T-helper 2 cell treated with Interferon-gamma antibody and Interleukin-4, amounts not matched to agents 5 μg/mL and 100 μg/mL, for 36 hours (primary cell): ENCODE measurements around the gene NIT1.
"Not testable (repeated sequence)": the region's sequence is repeated elsewhere in the genome, so short reads cannot be mapped to it uniquely, and the experiment has no call there.

Source experiments
- DNase-seq: peaks from one replicate; pipeline ENCODE4 v3.0.0; 2021; ENCODE audit warnings: low spot score
- H3K27ac Mint-ChIP-seq: one replicate; pipeline ENCODE4 v1.8.0; 2021; ENCODE audit warnings: mild to moderate bottlenecking, mixed read lengths
- H3K27me3 Mint-ChIP-seq: one replicate; pipeline ENCODE4 v1.8.0; 2021; ENCODE audit warnings: low read depth, mixed read lengths
- H3K36me3 Mint-ChIP-seq: one replicate; pipeline ENCODE4 v1.8.0; 2021; ENCODE audit warnings: low read depth, mixed read lengths
- H3K4me1 Mint-ChIP-seq: one replicate; pipeline ENCODE4 v1.8.0; 2021; ENCODE audit warnings: low read depth, mixed read lengths
- H3K4me3 Mint-ChIP-seq: one replicate; pipeline ENCODE4 v1.8.0; 2022; ENCODE audit warnings: mild to moderate bottlenecking, moderate library complexity, mixed read lengths
- H3K9me3 Mint-ChIP-seq: one replicate; pipeline ENCODE4 v1.8.0; 2021; ENCODE audit warnings: mixed read lengths

Gene NIT1

GRCh38 chr1:161115132-161115711, 2.7 kb upstream of the NIT1 start:
- H3K27me3 Mint-ChIP-seq = no peaks in the 10 kb centered on the region
- no peaks in the 10 kb centered on the region for H3K9me3 Mint-ChIP-seq

GRCh38 chr1:161115961-161116360, 1.9 kb upstream of the NIT1 start:
- not testable (repeated sequence) for H3K27me3 Mint-ChIP-seq, DNase-seq, H3K9me3 Mint-ChIP-seq
- Mint-ChIP-seq H3K27ac (peak overlapping the region; percentile 81), H3K36me3 (peaks cover 32% of the 10 kb centered on the region), H3K4me1 (peaks cover 65% of the 10 kb centered on the region), H3K4me3 (peak overlapping the region; percentile 95)

More at GRCh38 chr1:161115132-161115711, 2.7 kb upstream of the NIT1 start:
- Mint-ChIP-seq H3K36me3 (peaks cover 29% of the 10 kb centered on the region), H3K4me3 (peak overlapping the region; percentile 95), H3K4me1 (peaks cover 63% of the 10 kb centered on the region), H3K27ac (peak overlapping the region; percentile 81)
- peak; percentile 61 for DNase-seq

GRCh38 chr1:161119092-161119903, 1.4 kb downstream of the NIT1 start:
- peak; percentile 70 for DNase-seq
- H3K27me3 Mint-ChIP-seq = no peaks in the 10 kb centered on the region
- peak overlapping the region; percentile 95 for H3K27ac Mint-ChIP-seq
- H3K36me3 Mint-ChIP-seq = peaks cover 38% of the 10 kb centered on the region
- H3K4me1 Mint-ChIP-seq = peaks cover 37% of the 10 kb centered on the region
- H3K4me3 Mint-ChIP-seq = peak overlapping the region; percentile 95
- no peaks in the 10 kb centered on the region for H3K9me3 Mint-ChIP-seq

- Mint-ChIP-seq H3K9me3 (no peaks in the 10 kb centered on the region), H3K27ac (peak overlapping the region; percentile 53), H3K27me3 (no peaks in the 10 kb centered on the region), H3K4me1 (peaks cover 28% of the 10 kb centered on the region), H3K36me3 (peaks cover 39% of the 10 kb centered on the region), H3K4me3 (no peak overlapping the region)
- no peak for DNase-seq
These were observed 3.2 kb downstream of the NIT1 start for GRCh38 chr1:161121042-161121650.

- H3K27ac Mint-ChIP-seq = no peak overlapping the region
- no peak overlapping the region for H3K4me3 Mint-ChIP-seq
- H3K36me3 Mint-ChIP-seq = peaks cover 42% of the 10 kb centered on the region
- no peaks in the 10 kb centered on the region for H3K27me3 Mint-ChIP-seq
- no peaks in the 10 kb centered on the region for H3K9me3 Mint-ChIP-seq
- peaks cover 28% of the 10 kb centered on the region for H3K4me1 Mint-ChIP-seq
- DNase-seq = no peak
These were observed 3.9 kb downstream of the NIT1 start for GRCh38 chr1:161121834-161122233.

- Mint-ChIP-seq H3K4me1 (peaks cover 31% of the 10 kb centered on the region), H3K27me3 (no peaks in the 10 kb centered on the region), H3K36me3 (peaks cover 48% of the 10 kb centered on the region), H3K4me3 (no peak overlapping the region), H3K9me3 (no peaks in the 10 kb centered on the region), H3K27ac (no peak overlapping the region)
- DNase-seq = no peak
These were observed 5.1 kb downstream of the NIT1 start for GRCh38 chr1:161122967-161123366.

GRCh38 chr1:161127649-161128048, 9.7 kb downstream of the NIT1 start:
- H3K9me3 Mint-ChIP-seq = no peaks in the 10 kb centered on the region
- no peak overlapping the region for H3K4me3 Mint-ChIP-seq
- H3K36me3 Mint-ChIP-seq = peaks cover 43% of the 10 kb centered on the region
- DNase-seq = no peak
- no peak overlapping the region for H3K27ac Mint-ChIP-seq
- no peaks in the 10 kb centered on the region for H3K27me3 Mint-ChIP-seq
- H3K4me1 Mint-ChIP-seq = peaks cover 44% of the 10 kb centered on the region

GRCh38 chr1:161128591-161129420, 10.9 kb downstream of the NIT1 start:
- DNase-seq = no peak
- H3K4me3 Mint-ChIP-seq = no peak overlapping the region
- no peaks in the 10 kb centered on the region for H3K27me3 Mint-ChIP-seq
- H3K9me3 Mint-ChIP-seq = no peaks in the 10 kb centered on the region
- H3K4me1 Mint-ChIP-seq = peaks cover 44% of the 10 kb centered on the region
- H3K36me3 Mint-ChIP-seq = peaks cover 39% of the 10 kb centered on the region
- no peak overlapping the region for H3K27ac Mint-ChIP-seq

- H3K4me3 Mint-ChIP-seq = no peak overlapping the region
- H3K27me3 Mint-ChIP-seq = no peaks in the 10 kb centered on the region
- peaks cover 45% of the 10 kb centered on the region for H3K4me1 Mint-ChIP-seq
- no peaks in the 10 kb centered on the region for H3K9me3 Mint-ChIP-seq
- no peak for DNase-seq
- H3K27ac Mint-ChIP-seq = no peak overlapping the region
- H3K36me3 Mint-ChIP-seq = peaks cover 34% of the 10 kb centered on the region
These were observed 12.4 kb downstream of the NIT1 start for GRCh38 chr1:161130266-161130665.

GRCh38 chr1:161131523-161132409, 13.9 kb downstream of the NIT1 start:
- Mint-ChIP-seq H3K9me3 (no peaks in the 10 kb centered on the region), H3K4me3 (no peak overlapping the region), H3K4me1 (peaks cover 39% of the 10 kb centered on the region), H3K27me3 (no peaks in the 10 kb centered on the region), H3K27ac (no peak overlapping the region), H3K36me3 (peaks cover 25% of the 10 kb centered on the region)
- no peak for DNase-seq

GRCh38 chr1:161132410-161133219, 14.7 kb downstream of the NIT1 start, which contains the start of gene DEDD:
Gene DEDD (minus strand): TSS chr1:161132667. CDS start chr1:161124462, 8,205 bp downstream.
- Mint-ChIP-seq H3K36me3 (peaks cover 20% of the 10 kb centered on the region), H3K4me3 (no peak within 1 kb of the TSS), H3K27me3 (no peaks in the 10 kb centered on the region), H3K9me3 (no peaks in the 10 kb centered on the region), H3K27ac (no peak within 1 kb of the TSS), H3K4me1 (peaks cover 36% of the 10 kb centered on the region)
- DNase-seq = peak; percentile 94

- DNase-seq = no peak
- Mint-ChIP-seq H3K27ac (no peak overlapping the region), H3K27me3 (no peaks in the 10 kb centered on the region), H3K9me3 (no peaks in the 10 kb centered on the region), H3K4me1 (peaks cover 30% of the 10 kb centered on the region), H3K36me3 (peaks cover 14% of the 10 kb centered on the region), H3K4me3 (no peak overlapping the region)
These were observed 15.4 kb downstream of the NIT1 start for GRCh38 chr1:161133220-161133740.
